ENCODE results near the gene TPRG1. TPM values are rescaled to one million over a fixed set of nuclear protein-coding genes. Genes with fewer than 3 reads are reported as not detected.

Gene TPRG1
- total and polyA plus RNA-seq, 2 donors (not counting 1 experiment from before 2014, with no cell fraction given), result 0.47 to 0.99 TPM

DNA sequence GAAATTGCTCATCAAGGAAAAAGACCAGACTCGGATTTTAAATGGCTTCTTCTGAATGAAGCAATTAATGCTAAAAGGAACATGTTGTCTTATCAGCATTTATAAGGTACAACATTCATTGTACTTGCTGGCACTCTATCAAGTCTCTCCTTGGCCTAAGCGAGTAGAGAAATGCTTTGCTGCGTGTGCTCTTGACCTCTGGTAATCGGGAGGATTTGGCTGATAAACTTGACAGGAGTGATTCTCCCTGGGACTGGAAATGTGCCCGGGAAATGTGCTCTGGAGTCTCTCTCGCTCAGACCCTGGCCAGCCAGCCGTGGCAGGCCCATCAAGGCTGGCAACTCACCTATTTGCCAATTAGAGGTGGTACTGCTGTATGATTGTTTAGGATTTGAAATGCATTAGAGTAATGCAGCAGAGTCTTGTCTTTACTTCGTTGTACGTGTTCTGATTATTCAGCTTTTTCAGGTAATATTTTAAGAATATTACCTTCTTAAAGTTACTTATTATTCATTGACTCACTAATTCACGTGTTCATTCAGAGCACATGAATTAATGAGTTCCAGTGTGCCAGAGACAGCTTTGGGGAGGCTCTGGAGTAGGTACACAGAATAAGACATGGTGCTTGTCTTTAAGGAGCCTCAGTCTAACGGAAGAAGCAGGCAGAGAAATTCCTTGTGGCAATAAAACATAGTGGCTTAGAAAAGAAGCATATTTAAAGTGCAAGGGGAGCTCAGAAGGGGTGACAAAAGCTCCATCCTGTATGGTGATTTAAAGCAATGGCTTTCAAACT is 48.0 kb upstream of the TPRG1 start:
- Histone ChIP-seq H4K20me1 (ENCODE audit: control insufficient read depth, extremely low read depth, insufficient read depth, low read length) (no peaks in the 10 kb centered on the region), H3K9me3 (ENCODE audit: control insufficient read depth, insufficient read depth, low read depth, low read length) (no peaks in the 10 kb centered on the region), H3K9ac (ENCODE audit: insufficient read depth, low read length) (no peak overlapping the region), H3K27me3 (ENCODE audit: control insufficient read depth, insufficient read depth, low read length) (no peaks in the 10 kb centered on the region), H3K27ac (ENCODE audit: insufficient read depth, low read length) (no peak overlapping the region), H3K4me3 (replicated peaks in 1 of 4; ENCODE audit: control extremely low read depth in 1 of 4, insufficient read depth in 1 of 4, low read depth in 3 of 4, low read length in 4 of 4) (no peak overlapping the region), H3K4me2 (ENCODE audit: extremely low read depth, insufficient read depth, low read length) (peak overlapping the region; percentile 23), H3K4me1 (ENCODE audit: control insufficient read depth, extremely low read depth, insufficient read depth, low read length) (no peaks in the 10 kb centered on the region), H3K36me3 (ENCODE audit: control insufficient read depth, insufficient read depth, low read length) (no peaks in the 10 kb centered on the region), H2AFZ (ENCODE audit: low read length) (peak overlapping the region; percentile 60), H3K79me2 (ENCODE audit: control insufficient read depth, insufficient read depth, low read length) (no peaks in the 10 kb centered on the region)
- peak in 1 of 2 donors; percentile 12 for DNase-seq (ENCODE audit: low read depth in 2 of 2)
- TF ChIP-seq, protein P1, sequence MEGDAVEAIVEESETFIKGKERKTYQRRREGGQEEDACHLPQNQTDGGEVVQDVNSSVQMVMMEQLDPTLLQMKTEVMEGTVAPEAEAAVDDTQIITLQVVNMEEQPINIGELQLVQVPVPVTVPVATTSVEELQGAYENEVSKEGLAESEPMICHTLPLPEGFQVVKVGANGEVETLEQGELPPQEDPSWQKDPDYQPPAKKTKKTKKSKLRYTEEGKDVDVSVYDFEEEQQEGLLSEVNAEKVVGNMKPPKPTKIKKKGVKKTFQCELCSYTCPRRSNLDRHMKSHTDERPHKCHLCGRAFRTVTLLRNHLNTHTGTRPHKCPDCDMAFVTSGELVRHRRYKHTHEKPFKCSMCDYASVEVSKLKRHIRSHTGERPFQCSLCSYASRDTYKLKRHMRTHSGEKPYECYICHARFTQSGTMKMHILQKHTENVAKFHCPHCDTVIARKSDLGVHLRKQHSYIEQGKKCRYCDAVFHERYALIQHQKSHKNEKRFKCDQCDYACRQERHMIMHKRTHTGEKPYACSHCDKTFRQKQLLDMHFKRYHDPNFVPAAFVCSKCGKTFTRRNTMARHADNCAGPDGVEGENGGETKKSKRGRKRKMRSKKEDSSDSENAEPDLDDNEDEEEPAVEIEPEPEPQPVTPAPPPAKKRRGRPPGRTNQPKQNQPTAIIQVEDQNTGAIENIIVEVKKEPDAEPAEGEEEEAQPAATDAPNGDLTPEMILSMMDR (conservative IDR thresholded peaks at IDR 0.05 in 1 of 2, IDR thresholded peaks at IDR 0.05 in 1 of 2; ENCODE audit: low read depth in 1 of 2, low read length in 2 of 2), result no peak

DNA sequence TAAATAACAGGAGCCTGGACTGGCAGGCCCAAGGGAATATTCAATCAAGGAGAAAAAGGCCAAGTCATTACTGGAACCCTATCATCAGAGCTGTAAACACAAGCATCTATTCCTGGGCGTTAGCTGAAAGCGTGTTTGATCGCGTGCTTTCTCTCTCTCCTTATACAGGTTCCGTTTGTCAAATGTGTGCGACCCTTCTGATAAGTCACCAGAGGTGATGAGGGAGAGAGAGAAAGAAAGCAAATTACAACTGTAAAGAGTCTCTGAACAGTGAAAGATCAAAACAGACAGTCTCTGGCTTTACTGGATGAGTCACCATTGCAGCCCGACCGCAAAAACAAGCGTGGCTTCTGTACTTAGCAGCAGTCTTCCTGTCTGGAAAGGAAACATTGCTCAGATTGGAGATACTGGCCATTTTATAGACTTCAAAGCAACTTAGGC is 39.5 kb upstream of the TPRG1 start:
- H3K36me3 ChIP-seq (ENCODE audit: control insufficient read depth, insufficient read depth, low read length), result no peaks in the 10 kb centered on the region
- H4K20me1 ChIP-seq (ENCODE audit: control insufficient read depth, extremely low read depth, insufficient read depth, low read length), result no peaks in the 10 kb centered on the region
- peaks cover 6% of the 10 kb centered on the region for H3K4me1 ChIP-seq (ENCODE audit: control insufficient read depth, extremely low read depth, insufficient read depth, low read length)
- H3K27ac ChIP-seq (ENCODE audit: insufficient read depth, low read length), result peak overlapping the region; percentile 22
- no peaks in the 10 kb centered on the region for H3K9me3 ChIP-seq (ENCODE audit: control insufficient read depth, insufficient read depth, low read depth, low read length)
- peak; percentile 72 to 94 for DNase-seq (ENCODE audit: low read depth in 2 of 2)
- H2AFZ ChIP-seq (ENCODE audit: low read length), result peak overlapping the region; percentile 77
- no peak overlapping the region for H3K4me3 ChIP-seq (replicated peaks in 1 of 4; ENCODE audit: control extremely low read depth in 1 of 4, insufficient read depth in 1 of 4, low read depth in 3 of 4, low read length in 4 of 4)
- H3K4me2 ChIP-seq (ENCODE audit: extremely low read depth, insufficient read depth, low read length), result peak overlapping the region; percentile 69
- TF ChIP-seq, protein P1 (conservative IDR thresholded peaks at IDR 0.05 in 1 of 2, IDR thresholded peaks at IDR 0.05 in 1 of 2; ENCODE audit: low read depth in 1 of 2, low read length in 2 of 2), result no peak
- no peak for TF ChIP-seq EZH2 (IDR thresholded peaks at IDR 0.05; ENCODE audit: low read length, missing control alignments)
- no peak overlapping the region for H3K9ac ChIP-seq (ENCODE audit: insufficient read depth, low read length)
- H3K27me3 ChIP-seq (ENCODE audit: control insufficient read depth, insufficient read depth, low read length), result no peaks in the 10 kb centered on the region
- no peaks in the 10 kb centered on the region for H3K79me2 ChIP-seq (ENCODE audit: control insufficient read depth, insufficient read depth, low read length)

DNA sequence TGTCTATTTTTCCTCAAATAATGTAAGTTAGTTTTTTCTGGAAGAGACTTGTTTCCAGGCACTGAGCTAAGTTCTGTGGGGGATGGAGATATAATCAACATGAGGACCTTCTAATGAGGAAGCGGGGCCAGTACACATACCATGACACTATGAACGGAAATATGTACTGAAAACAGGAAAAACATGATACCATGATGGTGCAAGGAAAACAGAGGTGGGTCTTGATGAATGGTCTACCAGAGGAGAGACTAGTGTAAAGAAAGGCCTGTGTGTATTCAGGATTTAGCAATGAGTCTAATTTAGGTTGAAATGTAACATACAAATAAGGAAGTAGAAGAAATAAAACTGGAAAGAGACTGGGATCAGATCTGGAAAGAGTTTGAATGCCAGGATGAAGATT is 38.9 kb upstream of the TPRG1 start:
- H3K27ac ChIP-seq (ENCODE audit: insufficient read depth, low read length), result no peak overlapping the region
- TF ChIP-seq, protein P1 (conservative IDR thresholded peaks at IDR 0.05 in 1 of 2, IDR thresholded peaks at IDR 0.05 in 1 of 2; ENCODE audit: low read depth in 1 of 2, low read length in 2 of 2), result no peak
- no peak for TF ChIP-seq EZH2 (IDR thresholded peaks at IDR 0.05; ENCODE audit: low read length, missing control alignments)
- peaks cover 6% of the 10 kb centered on the region for H3K4me1 ChIP-seq (ENCODE audit: control insufficient read depth, extremely low read depth, insufficient read depth, low read length)
- no peak overlapping the region for H3K4me3 ChIP-seq (replicated peaks in 1 of 4; ENCODE audit: control extremely low read depth in 1 of 4, insufficient read depth in 1 of 4, low read depth in 3 of 4, low read length in 4 of 4)
- no peak overlapping the region for H3K9ac ChIP-seq (ENCODE audit: insufficient read depth, low read length)
- peak overlapping the region; percentile 77 for H2AFZ ChIP-seq (ENCODE audit: low read length)
- H3K4me2 ChIP-seq (ENCODE audit: extremely low read depth, insufficient read depth, low read length), result no peak overlapping the region
- no peaks in the 10 kb centered on the region for H3K79me2 ChIP-seq (ENCODE audit: control insufficient read depth, insufficient read depth, low read length)
- no peak for DNase-seq (ENCODE audit: low read depth in 2 of 2)
- H4K20me1 ChIP-seq (ENCODE audit: control insufficient read depth, extremely low read depth, insufficient read depth, low read length), result no peaks in the 10 kb centered on the region
- H3K36me3 ChIP-seq (ENCODE audit: control insufficient read depth, insufficient read depth, low read length), result no peaks in the 10 kb centered on the region
- H3K27me3 ChIP-seq (ENCODE audit: control insufficient read depth, insufficient read depth, low read length), result no peaks in the 10 kb centered on the region
- no peaks in the 10 kb centered on the region for H3K9me3 ChIP-seq (ENCODE audit: control insufficient read depth, insufficient read depth, low read depth, low read length)

All from fibroblast of lung (primary cell).